ENCODE results near the gene IFT81. TPM values are rescaled to one million over a fixed set of nuclear protein-coding genes. Genes with fewer than 3 reads are reported as not detected.

Gene IFT81
- polyA plus RNA-seq, 1 of the 3 experiments (the other 2 are of a cell fraction), result 7.9 TPM

GRCh38 chr12:110256780-110257431, 132.7 kb downstream of the IFT81 start:
- Histone ChIP-seq H3K9ac (no peak overlapping the region), H3K27me3 (ENCODE audit: insufficient read depth) (no peaks in the 10 kb centered on the region), H3K9me2 (no peaks in the 10 kb centered on the region), H3K9me3 (no peaks in the 10 kb centered on the region), H3K4me3 (ENCODE audit: low read depth in 2 of 2, low read length in 1 of 2) (no peak overlapping the region), H4K20me1 (ENCODE audit: insufficient read depth) (no peaks in the 10 kb centered on the region), H3F3A (replicated peaks; ENCODE audit: insufficient read depth) (no peaks in the 10 kb centered on the region), H3K27ac (ENCODE audit: low read depth in 2 of 2, low read length in 1 of 2) (no peak overlapping the region), H3K79me2 (ENCODE audit: insufficient read depth) (no peaks in the 10 kb centered on the region), H3K4me1 (ENCODE audit: control insufficient read depth in 1 of 2, insufficient read depth in 2 of 2, low read depth in 1 of 2, low read length in 1 of 2) (peaks cover 7 to 10% of the 10 kb centered on the region in 2 experiments; a peak in 2 of 4 replicates), H2AFZ (ENCODE audit: low read depth) (no peak overlapping the region), H3K36me3 (replicated peaks in 1 of 2; ENCODE audit: control insufficient read depth in 1 of 2, insufficient read depth in 2 of 2, low read length in 1 of 2) (no peaks in the 10 kb centered on the region), H3K4me2 (no peak overlapping the region)
- CTCF ChIA-PET, result interaction anchor here (0.8 kb wide), 2 partner anchors 9 to 77 kb away, joined by 3 to 4 read pairs; no protein-coding TSS in a partner anchor
- DNase-seq, result no peak
- TF ChIP-seq SMC3 (IDR thresholded peaks at IDR 0.05; ENCODE audit: low read depth, low read length), result no peak
- no peak for TF ChIP-seq MEF2A (IDR thresholded peaks at IDR 0.05; ENCODE audit: borderline replicate concordance, low read depth)
- no peak for TF ChIP-seq EP300 (IDR thresholded peaks at IDR 0.05; ENCODE audit: borderline replicate concordance in 1 of 2, low read depth in 1 of 2, low read length in 1 of 2)
- TF ChIP-seq NRF1 (IDR thresholded peaks at IDR 0.05; ENCODE audit: low read depth, low read length), result no peak
- TF ChIP-seq RXRA (IDR thresholded peaks at IDR 0.05; ENCODE audit: borderline replicate concordance, low read depth), result no peak
- TF ChIP-seq USF1 (IDR thresholded peaks at IDR 0.05; ENCODE audit: borderline replicate concordance, low read depth), result no peak
- TF ChIP-seq GABPA (IDR thresholded peaks at IDR 0.05; ENCODE audit: low read depth), result no peak
- TF ChIP-seq YY1 (IDR thresholded peaks at IDR 0.05; ENCODE audit: low read depth), result no peak
- TF ChIP-seq EZH2phosphoT487 (IDR thresholded peaks at IDR 0.05; ENCODE audit: borderline replicate concordance, low read depth), result no peak
- no peak for TF ChIP-seq MXI1 (IDR thresholded peaks at IDR 0.05; ENCODE audit: low read depth, low read length)
- TF ChIP-seq, protein P1, sequence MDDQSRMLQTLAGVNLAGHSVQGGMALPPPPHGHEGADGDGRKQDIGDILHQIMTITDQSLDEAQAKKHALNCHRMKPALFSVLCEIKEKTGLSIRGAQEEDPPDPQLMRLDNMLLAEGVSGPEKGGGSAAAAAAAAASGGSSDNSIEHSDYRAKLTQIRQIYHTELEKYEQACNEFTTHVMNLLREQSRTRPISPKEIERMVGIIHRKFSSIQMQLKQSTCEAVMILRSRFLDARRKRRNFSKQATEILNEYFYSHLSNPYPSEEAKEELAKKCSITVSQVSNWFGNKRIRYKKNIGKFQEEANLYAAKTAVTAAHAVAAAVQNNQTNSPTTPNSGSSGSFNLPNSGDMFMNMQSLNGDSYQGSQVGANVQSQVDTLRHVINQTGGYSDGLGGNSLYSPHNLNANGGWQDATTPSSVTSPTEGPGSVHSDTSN (IDR thresholded peaks at IDR 0.05), result no peak
- TF ChIP-seq ZBTB33 (IDR thresholded peaks at IDR 0.05; ENCODE audit: borderline replicate concordance, low read depth), result no peak
- TF ChIP-seq RAD21 (IDR thresholded peaks at IDR 0.05; ENCODE audit: low read length), result no peak
- TF ChIP-seq, protein P2, sequence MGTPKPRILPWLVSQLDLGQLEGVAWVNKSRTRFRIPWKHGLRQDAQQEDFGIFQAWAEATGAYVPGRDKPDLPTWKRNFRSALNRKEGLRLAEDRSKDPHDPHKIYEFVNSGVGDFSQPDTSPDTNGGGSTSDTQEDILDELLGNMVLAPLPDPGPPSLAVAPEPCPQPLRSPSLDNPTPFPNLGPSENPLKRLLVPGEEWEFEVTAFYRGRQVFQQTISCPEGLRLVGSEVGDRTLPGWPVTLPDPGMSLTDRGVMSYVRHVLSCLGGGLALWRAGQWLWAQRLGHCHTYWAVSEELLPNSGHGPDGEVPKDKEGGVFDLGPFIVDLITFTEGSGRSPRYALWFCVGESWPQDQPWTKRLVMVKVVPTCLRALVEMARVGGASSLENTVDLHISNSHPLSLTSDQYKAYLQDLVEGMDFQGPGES (IDR thresholded peaks at IDR 0.05; ENCODE audit: low read depth, low read length), result no peak
- POLR2A ChIA-PET, result no interaction called here
- 87% methylated on average over 11 of the region's 12 CpGs for WGBS (ENCODE audit: low lambda C conversion rate)
